OCI-LY3 (cell line): Measurements from ENCODE around the gene NKD2.

Source experiments
- H2AFZ ChIP-seq: fragments of 200-600, 300-600 bp; shearing (Covaris generic); 2 replicates; pipeline ENCODE4 v1.6.0; 2014; ENCODE audit warnings: antibody characterized with exemption, low read depth, low read length
- H3K27ac ChIP-seq: fragments of 200-600, 300-600 bp; sonication (generic); 2 replicates; pipeline ENCODE4 v1.5.1; 2014; ENCODE audit warnings: mild to moderate bottlenecking, low read length, moderate library complexity, mixed read lengths
- H3K27me3 ChIP-seq: fragments of 200-600, 300-600 bp; sonication (generic); 2 replicates; pipeline ENCODE4 v1.6.1; 2014; ENCODE audit warnings: low read depth, low read length, mixed read lengths
- H3K36me3 ChIP-seq: fragments of 200-600, 300-600 bp; sonication (generic); replicated peaks from 2 replicates; pipeline ENCODE3; 2014; ENCODE audit warnings: low read depth, low read length, mixed read lengths
- H3K4me1 ChIP-seq: fragments of 300-600, 200-600 bp; sonication (generic); 2 replicates; pipeline ENCODE4 v1.6.1; 2014; ENCODE audit warnings: low read length, mixed read lengths
- H3K4me2 ChIP-seq: fragments of 200-600, 300-600 bp; sonication (generic); 2 replicates; pipeline ENCODE4 v1.6.1; 2014; ENCODE audit warnings: low read length, mixed read lengths
- H3K4me3 ChIP-seq: fragments of 300-600, 200-600 bp; sonication (generic); 2 replicates; pipeline ENCODE4 v1.5.1; 2014; ENCODE audit warnings: antibody characterized with exemption, mild to moderate bottlenecking, low read length, moderate library complexity
- H3K79me2 ChIP-seq: fragments of 300-600, 200-600 bp; shearing (Covaris generic); 2 replicates; pipeline ENCODE4 v1.6.1; 2014; ENCODE audit warnings: mild to moderate bottlenecking, low read length, mixed read lengths
- H3K9ac ChIP-seq: fragments of 300-600, 200-600 bp; shearing (Covaris generic); 2 replicates; pipeline ENCODE4 v1.6.0; 2014; ENCODE audit warnings: mild to moderate bottlenecking, low read length, moderate library complexity
- H3K9me3 ChIP-seq: fragments of 200-600, 300-600 bp; shearing (Covaris generic); 2 replicates; pipeline ENCODE4 v1.6.1; 2014; ENCODE audit warnings: low read length, mixed read lengths; ENCODE audit not compliant: insufficient read depth
- H4K20me1 ChIP-seq: fragments of 200-600, 300-600 bp; sonication (generic); 2 replicates; pipeline ENCODE4 v1.6.1; 2016; ENCODE audit warnings: low read length, mixed read lengths; ENCODE audit not compliant: insufficient read depth
- CTCF ChIP-seq: fragments of 200-600, 300-600 bp; sonication (generic); IDR thresholded peaks from 2 replicates; pipeline ENCODE4 v1.5.1; 2014; ENCODE audit warnings: antibody characterized with exemption, low read length, low read depth
- EZH2phosphoT487 ChIP-seq: fragments of 200-600 bp; shearing (Covaris generic); IDR thresholded peaks from 2 replicates; pipeline ENCODE4 v1.6.1; 2018; ENCODE audit warnings: antibody characterized with exemption, mixed run types, low read depth

NKD2 gene

GRCh38 chr5:1001406-1002270 lies 7.0 kb upstream of the NKD2 start:
- H3K27me3 ChIP-seq = no peaks in the 10 kb centered on the region; the same call in 1 of the 2 replicates
- H4K20me1 ChIP-seq = no peaks in the 10 kb centered on the region
- no peak overlapping the region for H3K4me2 ChIP-seq
- no peaks in the 10 kb centered on the region for H3K4me1 ChIP-seq
- no peak overlapping the region for H3K4me3 ChIP-seq
- no peak overlapping the region for H3K27ac ChIP-seq
- no peak for TF ChIP-seq EZH2phosphoT487
- no peak for TF ChIP-seq CTCF
- H3K79me2 ChIP-seq = no peaks in the 10 kb centered on the region
- no peak overlapping the region for H2AFZ ChIP-seq
- H3K36me3 ChIP-seq = no peaks in the 10 kb centered on the region
- no peak overlapping the region for H3K9ac ChIP-seq
- H3K9me3 ChIP-seq = no peaks in the 10 kb centered on the region

DNA sequence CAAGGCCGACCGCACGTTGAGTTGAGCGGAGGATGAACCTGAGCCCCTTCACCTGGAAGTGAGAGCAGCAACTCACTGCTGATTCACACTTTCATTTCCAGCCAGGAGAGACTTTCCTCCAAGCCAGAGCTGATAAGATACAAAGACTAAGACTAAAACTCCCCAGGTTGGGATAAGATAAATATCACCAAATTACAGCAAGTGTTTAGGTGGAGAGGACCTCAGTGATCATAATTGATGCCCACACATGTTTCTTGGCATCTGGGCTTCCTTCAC lies 6.4 kb upstream of the NKD2 start:
- no peak overlapping the region for H3K4me3 ChIP-seq
- H3K4me1 ChIP-seq = no peaks in the 10 kb centered on the region
- no peaks in the 10 kb centered on the region for H3K79me2 ChIP-seq
- no peaks in the 10 kb centered on the region for H3K36me3 ChIP-seq
- H4K20me1 ChIP-seq = no peaks in the 10 kb centered on the region
- H3K27me3 ChIP-seq = no peaks in the 10 kb centered on the region; the same call in 1 of the 2 replicates
- no peak overlapping the region for H3K9ac ChIP-seq
- H2AFZ ChIP-seq = no peak overlapping the region
- TF ChIP-seq CTCF = no peak
- no peaks in the 10 kb centered on the region for H3K9me3 ChIP-seq
- no peak overlapping the region for H3K4me2 ChIP-seq
- H3K27ac ChIP-seq = no peak overlapping the region

DNA sequence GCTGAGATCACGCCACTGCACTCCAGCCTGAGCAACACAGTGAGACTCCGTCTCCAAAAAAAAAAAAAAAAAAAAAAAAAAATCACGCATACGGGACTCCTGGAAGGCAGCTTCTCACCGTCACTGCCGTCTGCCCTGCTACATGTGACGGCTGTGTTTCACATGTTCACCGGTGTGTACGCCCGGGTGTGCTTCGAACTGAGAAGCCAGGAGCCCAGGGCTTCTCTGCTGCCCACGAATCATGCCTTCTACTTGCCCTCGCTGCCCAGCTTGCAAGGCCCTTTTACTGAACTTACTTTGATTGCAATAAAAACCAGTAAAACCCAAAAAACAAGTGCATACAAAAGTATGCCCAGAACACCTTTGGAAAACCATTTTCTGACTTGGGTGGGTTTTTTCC lies 5.8 kb upstream of the NKD2 start:
- Histone ChIP-seq H3K27ac (no peak overlapping the region), H3K9me3 (no peaks in the 10 kb centered on the region), H3K79me2 (no peaks in the 10 kb centered on the region), H3K4me2 (no peak overlapping the region), H4K20me1 (no peaks in the 10 kb centered on the region), H3K4me3 (no peak overlapping the region), H3K4me1 (no peaks in the 10 kb centered on the region), H3K36me3 (no peaks in the 10 kb centered on the region), H2AFZ (no peak overlapping the region), H3K9ac (no peak overlapping the region), H3K27me3 (no peaks in the 10 kb centered on the region; the same call in 1 of the 2 replicates)
- TF ChIP-seq EZH2phosphoT487 (no peak), CTCF (no peak)

GRCh38 chr5:1003296-1003937 lies 5.2 kb upstream of the NKD2 start:
- H3K9ac ChIP-seq = no peak overlapping the region
- no peaks in the 10 kb centered on the region for H3K79me2 ChIP-seq
- TF ChIP-seq EZH2phosphoT487 (no peak), CTCF (no peak)
- no peaks in the 10 kb centered on the region for H3K27me3 ChIP-seq
- H2AFZ ChIP-seq = no peak overlapping the region
- H3K4me1 ChIP-seq = no peaks in the 10 kb centered on the region
- no peaks in the 10 kb centered on the region for H3K36me3 ChIP-seq
- H3K4me3 ChIP-seq = no peak overlapping the region
- H4K20me1 ChIP-seq = no peaks in the 10 kb centered on the region
- no peaks in the 10 kb centered on the region for H3K9me3 ChIP-seq
- no peak overlapping the region for H3K27ac ChIP-seq
- no peak overlapping the region for H3K4me2 ChIP-seq
